ENCODE results near the gene PMAIP1. TPM values are rescaled to one million over a fixed set of nuclear protein-coding genes. Genes with fewer than 3 reads are reported as not detected.

The PMAIP1 gene
- total and polyA plus RNA-seq, 2 of the 8 experiments (the other 6 are each of a cell fraction or from before 2014, with no cell fraction given), result 51.7 to 84.1 TPM

GRCh38 chr18:59916746-59917145, 16.9 kb downstream of the PMAIP1 start:
- H3K27ac ChIP-seq (ENCODE audit: low read depth, low read length), result no peak overlapping the region
- H4K5ac ChIP-seq (ENCODE audit: insufficient read length, low read depth, low read length), result no peak overlapping the region
- H3K27me3 ChIP-seq (replicated peaks in 1 of 4; ENCODE audit: control insufficient read depth in 3 of 4, extremely low read depth in 1 of 4, insufficient read depth in 3 of 4, low read length in 3 of 4), result no peaks in the 10 kb centered on the region
- CTCF ChIA-PET (ENCODE audit: partially characterized antibody), result no interaction called here
- H4K8ac ChIP-seq (ENCODE audit: extremely low read depth, insufficient read depth, low read length), result no peak overlapping the region
- no peak overlapping the region for H2AK5ac ChIP-seq (ENCODE audit: low read depth, low read length)
- POLR2A ChIA-PET (ENCODE audit: partially characterized antibody), result interaction anchor here (1.4 kb wide), 1 partner anchor 11 kb away, joined by 3 read pairs; no protein-coding TSS in a partner anchor
- H4K91ac ChIP-seq (replicated peaks; ENCODE audit: insufficient read length, low read length), result no peak overlapping the region
- no peak overlapping the region for H3K4me3 ChIP-seq (ENCODE audit: extremely low read depth in 1 of 4, insufficient read depth in 2 of 4, low read depth in 3 of 4, low read length in 4 of 4)
- FAIRE-seq, result no peak
- H3K4me2 ChIP-seq (ENCODE audit: insufficient read depth in 1 of 2, low read depth in 2 of 2, low read length in 2 of 2), result no peak overlapping the region
- no peaks in the 10 kb centered on the region for H3K79me2 ChIP-seq (ENCODE audit: control insufficient read depth in 1 of 2, insufficient read depth in 2 of 2, low read length in 2 of 2)
- H3K4ac ChIP-seq (replicated peaks; ENCODE audit: insufficient read length, low read depth, low read length), result no peak overlapping the region
- H3K23me2 ChIP-seq (ENCODE audit: low read depth, low read length), result no peaks in the 10 kb centered on the region
- no peak overlapping the region for H2BK120ac ChIP-seq (replicated peaks; ENCODE audit: low read depth, low read length)
- H3K9ac ChIP-seq (replicated peaks in 1 of 4; ENCODE audit: extremely low read depth in 1 of 4, low read depth in 3 of 4, low read length in 3 of 4), result no peak overlapping the region
- peak in 1 of 2 experiments; percentile 31 for DNase-seq (ENCODE audit: low read depth in 1 of 2, low spot score in 2 of 2)
- no peak overlapping the region for H2BK5ac ChIP-seq (ENCODE audit: low read depth, low read length)
- no peaks in the 10 kb centered on the region for H4K20me1 ChIP-seq (replicated peaks in 1 of 2; ENCODE audit: control insufficient read depth in 1 of 2, insufficient read depth in 2 of 2, low read length in 2 of 2)
- no peak overlapping the region for H3K14ac ChIP-seq (ENCODE audit: insufficient read length)
- no peak overlapping the region for H2AFZ ChIP-seq (ENCODE audit: low read length)
- H2BK20ac ChIP-seq (ENCODE audit: low read length), result no peak overlapping the region
- no peaks in the 10 kb centered on the region for H3K36me3 ChIP-seq (ENCODE audit: control insufficient read depth in 2 of 4, insufficient read depth in 4 of 4, low read length in 3 of 4)
- no peak overlapping the region for H3K56ac ChIP-seq (replicated peaks; ENCODE audit: insufficient read length, low read depth, low read length)
- H3K9me3 ChIP-seq (ENCODE audit: insufficient read depth in 2 of 2, low read depth in 1 of 2, low read length in 1 of 2), result no peaks in the 10 kb centered on the region
- no peak overlapping the region for H3K18ac ChIP-seq (ENCODE audit: extremely low read depth, low read length)
- H3K23ac ChIP-seq (ENCODE audit: insufficient read length), result no peak overlapping the region
- H3K4me1 ChIP-seq (replicated peaks in 1 of 4; ENCODE audit: control insufficient read depth in 3 of 4, insufficient read depth in 4 of 4, low read length in 3 of 4), result peaks cover 0 to 6% (median 2%) of the 10 kb centered on the region in 4 experiments; a peak in 3 of 7 replicates
- H2BK15ac ChIP-seq (ENCODE audit: low read length), result no peak overlapping the region
- WGBS, 2 experiments (ENCODE audit: extremely low coverage in 1 of 2, insufficient coverage in 1 of 2, insufficient read length in 1 of 2, insufficient replicate concordance in 2 of 2, low coverage in 1 of 2, low lambda C conversion rate in 2 of 2, missing lambda C conversion rate in 1 of 2), result 80% methylated on average over 3 of the region's 3 CpGs; no CpG with 5 or more reads in 1 of the 2 experiments
- no peaks in the 10 kb centered on the region for H3K79me1 ChIP-seq (ENCODE audit: low read depth, low read length)
- no peak overlapping the region for H2BK12ac ChIP-seq (ENCODE audit: low read depth, low read length)
- TF ChIP-seq FOSL1 (IDR thresholded peaks at IDR 0.05; ENCODE audit: insufficient read depth, low read depth, low read length) (no peak), CEBPB (IDR thresholded peaks at IDR 0.05; ENCODE audit: low read depth, low read length) (no peak), SIRT6 (IDR thresholded peaks at IDR 0.05; ENCODE audit: low read length) (no peak), JUN (IDR thresholded peaks at IDR 0.05; ENCODE audit: low read depth, low read length) (no peak), RFX5 (IDR thresholded peaks at IDR 0.05; ENCODE audit: borderline replicate concordance, low read depth, low read length) (no peak), POLR2AphosphoS5 (IDR thresholded peaks at IDR 0.05; ENCODE audit: low read depth, low read length) (no peak), GABPA (IDR thresholded peaks at IDR 0.05; ENCODE audit: borderline replicate concordance, insufficient read depth, low read length) (no peak), EGR1 (IDR thresholded peaks at IDR 0.05; ENCODE audit: borderline replicate concordance, low read depth, low read length) (no peak), POU5F1 (IDR thresholded peaks at IDR 0.05; ENCODE audit: low read depth, low read length) (no peak), SP1 (IDR thresholded peaks at IDR 0.05; ENCODE audit: low read depth, low read length) (no peak), CTBP2 (IDR thresholded peaks at IDR 0.05; ENCODE audit: borderline replicate concordance, insufficient read depth, insufficient read length, low read length) (no peak)
